H1 (cell line): ENCODE results near the gene UBASH3B. TPM values are rescaled to one million over a fixed set of nuclear protein-coding genes. Genes with fewer than 3 reads are reported as not detected.

Experiments used
- FOSL1 ChIP-seq: IDR thresholded peaks from 2 replicates; pipeline ENCODE4 v1.6.1; 2011; ENCODE audit warnings: mild to moderate bottlenecking, low read depth, low read length, moderate library complexity; ENCODE audit not compliant: insufficient read depth
- GABPA ChIP-seq: IDR thresholded peaks from 2 replicates; pipeline ENCODE4 v1.6.1; 2011; ENCODE audit warnings: mild to moderate bottlenecking, low read length, moderate library complexity, borderline replicate concordance; ENCODE audit not compliant: insufficient read depth
- HDAC2 ChIP-seq, 2 experiments: fragments of 300-600 bp in 1 of 2; sonication (generic) in 1 of 2; IDR thresholded peaks; 2 replicates each; pipeline ENCODE4 v1.6.1; 2011 to 2012; ENCODE audit warnings: low read depth in 2 of 2, low read length in 2 of 2, mild to moderate bottlenecking in 2 of 2, moderate library complexity in 2 of 2, borderline replicate concordance in 1 of 2, inconsistent platforms in 1 of 2
- JUN ChIP-seq: IDR thresholded peaks from 2 replicates; pipeline ENCODE4 v1.6.1; 2011; ENCODE audit warnings: low read depth, mild to moderate bottlenecking, improper control_type of control experiment, low read length
- TCF12 ChIP-seq: IDR thresholded peaks from 2 replicates; pipeline ENCODE4 v1.6.1; 2011; ENCODE audit warnings: low read depth, mild to moderate bottlenecking, low read length
- polyA plus RNA-seq, 7 experiments: library from polyadenylated mRNA; depleted of rRNA in 3 of 7; stranded (reverse) in 5 of 7; unstranded in 2 of 7; fragments of >200 nt in 5 of 7; fragments of 200-250 nt in 2 of 7; gene quantifications; 1 replicate in 5 of 7; 2 replicates in 1 of 7; 4 replicates in 1 of 7; pipeline versions ENCODE4 v1.2.1 to v1.2.3, GENCODE V29; 2011 to 2013; ENCODE audit warnings: missing spikeins in 2 of 7, mixed read lengths in 2 of 7
- total RNA-seq: library from RNA; stranded (reverse); fragmentation: NEBNext Ultra II Directional; extraction: Animal tissue kit (Norgen Biotek cat#: 25700); gene quantifications from 2 replicates; pipeline ENCODE4 v1.2.1, GENCODE V29; 2021

UBASH3B gene
- total and polyA plus RNA-seq, 2 of the 8 experiments (the other 6 are each of a cell fraction or from before 2014, with no cell fraction given) = 7.5 to 9.5 TPM

DNA sequence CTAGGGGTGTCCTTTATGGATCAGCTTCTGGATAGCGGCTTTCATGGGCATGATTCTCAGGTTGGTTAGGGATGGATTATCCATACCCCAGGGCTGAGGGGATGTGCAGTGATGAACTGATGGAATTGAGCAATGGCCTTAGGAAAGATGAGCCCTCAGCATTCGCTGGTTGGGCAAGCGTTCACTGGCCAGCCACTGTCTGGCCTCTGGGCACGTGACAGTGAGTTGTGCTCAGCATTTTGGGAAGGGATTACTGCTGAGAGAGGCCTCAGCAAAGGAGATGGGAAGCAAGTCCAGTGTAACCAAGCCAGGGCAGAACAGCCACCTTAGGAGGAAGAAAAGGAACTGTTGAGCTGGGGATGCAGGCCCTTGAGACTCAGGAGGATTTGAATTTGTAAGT is 17.4 kb downstream of the UBASH3B start (continued):
- no peak for TF ChIP-seq JUN
- no peak for TF ChIP-seq FOSL1
- no peak for TF ChIP-seq TCF12
- no peak for TF ChIP-seq HDAC2 (IDR thresholded peaks at IDR 0.05; ENCODE audit: borderline replicate concordance in 1 of 2, low read depth in 2 of 2, low read length in 2 of 2)
- TF ChIP-seq GABPA = no peak
